ENCODE measurements around the gene GPR153. TPM values are rescaled to one million over a fixed set of nuclear protein-coding genes. Genes with fewer than 3 reads are reported as not detected.
"Not testable (repeated sequence)": the region's sequence is repeated elsewhere in the genome, so short reads cannot be mapped to it uniquely, and the experiment has no call there.

GPR153 gene
- polyA plus RNA-seq, 3 donors = 0.04 to 0.69 TPM; not detected in 1

DNA sequence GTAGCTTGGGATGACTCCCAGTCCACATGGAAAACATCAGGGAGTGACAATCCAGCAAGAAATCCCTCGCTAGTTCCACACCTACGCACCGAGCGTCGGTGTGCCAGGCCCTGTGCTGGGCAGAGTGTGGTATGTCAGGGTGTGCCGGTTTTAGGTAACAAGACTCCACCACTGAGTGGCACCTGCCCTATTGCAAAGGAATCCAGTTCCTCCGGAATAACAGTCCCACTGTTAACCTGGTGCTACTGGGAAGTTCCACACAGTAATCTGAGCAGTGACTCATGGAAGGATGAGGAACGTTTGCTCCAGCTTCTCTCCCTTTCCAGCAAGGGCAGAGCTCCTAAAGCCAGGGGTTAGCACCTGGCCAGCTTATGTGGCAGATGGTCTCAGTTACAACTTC lies 40.7 kb downstream of the GPR153 start:
- no peak overlapping the region for H3K4me3 ChIP-seq (replicated peaks in 1 of 3; ENCODE audit: low read depth in 2 of 3, low read length in 3 of 3)
- peaks cover 22 to 39% of the 10 kb centered on the region in 2 donors for H3K36me3 ChIP-seq (replicated peaks in 1 of 2; ENCODE audit: control insufficient read depth in 1 of 2, insufficient read depth in 2 of 2, low read length in 2 of 2)
- no peaks in the 10 kb centered on the region for H3K27me3 ChIP-seq (ENCODE audit: control insufficient read depth in 2 of 2, insufficient read depth in 2 of 2, low read length in 2 of 2)
- DNase-seq = no peak
- no peaks in the 10 kb centered on the region for H3K9me3 Mint-ChIP-seq
- 88% methylated on average over 7 of the region's 8 CpGs for WGBS (ENCODE audit: insufficient coverage)
- H3K9me3 ChIP-seq (replicated peaks in 1 of 2; ENCODE audit: control insufficient read depth in 1 of 2, insufficient read depth in 1 of 2, low read length in 2 of 2) = no peaks in the 10 kb centered on the region
- no peaks in the 10 kb centered on the region for H3K4me1 Mint-ChIP-seq
- no peak overlapping the region for H2AFZ ChIP-seq (ENCODE audit: insufficient read depth, low read depth, low read length, poor library complexity, severe bottlenecking)
- no peak overlapping the region for H3K4me3 Mint-ChIP-seq
- H3K4me1 ChIP-seq (ENCODE audit: control insufficient read depth in 1 of 2, insufficient read depth in 2 of 2, low read length in 2 of 2) = no peaks in the 10 kb centered on the region
- H3K27me3 Mint-ChIP-seq (ENCODE audit: low read depth in 3 of 3) = peaks cover 4 to 11% (median 11%) of the 10 kb centered on the region in 3 donors
- no peaks in the 10 kb centered on the region for H3K79me2 ChIP-seq (ENCODE audit: insufficient read depth, low read length)
- no peak overlapping the region for H3K27ac Mint-ChIP-seq
- no peak overlapping the region for H3K9ac ChIP-seq (ENCODE audit: insufficient read depth, low read length, poor library complexity, severe bottlenecking)
- H3K27ac ChIP-seq (ENCODE audit: low read depth in 1 of 2, low read length in 2 of 2) = no peak overlapping the region
- TF ChIP-seq, protein P1, sequence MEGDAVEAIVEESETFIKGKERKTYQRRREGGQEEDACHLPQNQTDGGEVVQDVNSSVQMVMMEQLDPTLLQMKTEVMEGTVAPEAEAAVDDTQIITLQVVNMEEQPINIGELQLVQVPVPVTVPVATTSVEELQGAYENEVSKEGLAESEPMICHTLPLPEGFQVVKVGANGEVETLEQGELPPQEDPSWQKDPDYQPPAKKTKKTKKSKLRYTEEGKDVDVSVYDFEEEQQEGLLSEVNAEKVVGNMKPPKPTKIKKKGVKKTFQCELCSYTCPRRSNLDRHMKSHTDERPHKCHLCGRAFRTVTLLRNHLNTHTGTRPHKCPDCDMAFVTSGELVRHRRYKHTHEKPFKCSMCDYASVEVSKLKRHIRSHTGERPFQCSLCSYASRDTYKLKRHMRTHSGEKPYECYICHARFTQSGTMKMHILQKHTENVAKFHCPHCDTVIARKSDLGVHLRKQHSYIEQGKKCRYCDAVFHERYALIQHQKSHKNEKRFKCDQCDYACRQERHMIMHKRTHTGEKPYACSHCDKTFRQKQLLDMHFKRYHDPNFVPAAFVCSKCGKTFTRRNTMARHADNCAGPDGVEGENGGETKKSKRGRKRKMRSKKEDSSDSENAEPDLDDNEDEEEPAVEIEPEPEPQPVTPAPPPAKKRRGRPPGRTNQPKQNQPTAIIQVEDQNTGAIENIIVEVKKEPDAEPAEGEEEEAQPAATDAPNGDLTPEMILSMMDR (IDR thresholded peaks at IDR 0.05) = no peak
- intact Hi-C loops (cut with micrococcal nuclease) = no loop called here
- peaks cover 38 to 45% of the 10 kb centered on the region in 2 donors for H3K36me3 Mint-ChIP-seq
- H4K20me1 ChIP-seq (ENCODE audit: insufficient read depth, low read length) = no peaks in the 10 kb centered on the region
- H3K4me2 ChIP-seq (replicated peaks; ENCODE audit: extremely low read depth, low read length, poor library complexity, severe bottlenecking) = no peak overlapping the region

DNA sequence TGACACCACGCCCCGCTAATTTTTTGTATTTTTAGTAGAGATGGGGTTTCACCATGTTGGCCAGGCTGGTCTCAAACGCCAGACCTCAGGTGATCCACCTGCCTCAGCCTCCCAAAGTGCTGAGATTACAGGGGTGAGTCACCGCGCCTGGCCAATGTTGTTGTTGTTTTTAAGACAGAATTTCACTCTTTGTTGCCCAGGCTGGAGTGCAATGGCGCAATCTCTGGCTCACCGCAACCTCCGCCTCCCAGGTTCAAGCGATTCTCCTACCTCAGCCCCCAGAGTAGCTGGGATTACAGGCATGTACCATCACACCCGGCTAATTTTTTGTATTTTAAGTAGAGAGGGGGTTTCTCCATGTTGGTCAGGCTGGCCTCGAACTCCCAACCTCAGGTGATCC lies 41.3 kb downstream of the GPR153 start:
- not testable (repeated sequence) for H3K9me3 ChIP-seq (replicated peaks in 1 of 2; ENCODE audit: control insufficient read depth in 1 of 2, insufficient read depth in 1 of 2, low read length in 2 of 2); H2AFZ ChIP-seq (ENCODE audit: insufficient read depth, low read depth, low read length, poor library complexity, severe bottlenecking); H3K4me1 Mint-ChIP-seq; H3K27ac ChIP-seq (ENCODE audit: low read depth in 1 of 2, low read length in 2 of 2); H4K20me1 ChIP-seq (ENCODE audit: insufficient read depth, low read length); H3K79me2 ChIP-seq (ENCODE audit: insufficient read depth, low read length); H3K9ac ChIP-seq (ENCODE audit: insufficient read depth, low read length, poor library complexity, severe bottlenecking); H3K9me3 Mint-ChIP-seq; H3K4me3 Mint-ChIP-seq; H3K27me3 ChIP-seq (ENCODE audit: control insufficient read depth in 2 of 2, insufficient read depth in 2 of 2, low read length in 2 of 2); DNase-seq; H3K4me3 ChIP-seq (replicated peaks in 1 of 3; ENCODE audit: low read depth in 2 of 3, low read length in 3 of 3); H3K4me2 ChIP-seq (replicated peaks; ENCODE audit: extremely low read depth, low read length, poor library complexity, severe bottlenecking); H3K27ac Mint-ChIP-seq; H3K4me1 ChIP-seq (ENCODE audit: control insufficient read depth in 1 of 2, insufficient read depth in 2 of 2, low read length in 2 of 2)
- H3K36me3 ChIP-seq (replicated peaks in 1 of 2; ENCODE audit: control insufficient read depth in 1 of 2, insufficient read depth in 2 of 2, low read length in 2 of 2) = peaks cover 16 to 33% of the 10 kb centered on the region in 2 donors
- Mint-ChIP-seq H3K27me3 (ENCODE audit: low read depth in 3 of 3) (peaks cover 6 to 15% (median 11%) of the 10 kb centered on the region in 3 donors), H3K36me3 (peaks cover 32 to 39% of the 10 kb centered on the region in 2 donors)
- WGBS (ENCODE audit: insufficient coverage) = 100% methylated on average over 1 of the region's 11 CpGs
- intact Hi-C loops (cut with micrococcal nuclease) = loop anchor here in 1 of 2 donors (5.0 kb wide), 1 partner anchor 48 kb away; no protein-coding TSS in a partner anchor

Data from CD14-positive monocyte (primary cell).